Activated CD4-positive, CD25-positive, alpha-beta regulatory T cell treated with anti-CD3 and anti-CD28 coated beads, Interleukin-2, amount 50 U/mL, for 72 hours (primary cell): ENCODE results near the gene THAP11.
"Not testable (repeated sequence)": the region's sequence is repeated elsewhere in the genome, so short reads cannot be mapped to it uniquely, and the experiment has no call there.

Source experiments
- DNase-seq: peaks from one replicate; pipeline ENCODE4 v3.0.0; 2021

The THAP11 gene

DNA sequence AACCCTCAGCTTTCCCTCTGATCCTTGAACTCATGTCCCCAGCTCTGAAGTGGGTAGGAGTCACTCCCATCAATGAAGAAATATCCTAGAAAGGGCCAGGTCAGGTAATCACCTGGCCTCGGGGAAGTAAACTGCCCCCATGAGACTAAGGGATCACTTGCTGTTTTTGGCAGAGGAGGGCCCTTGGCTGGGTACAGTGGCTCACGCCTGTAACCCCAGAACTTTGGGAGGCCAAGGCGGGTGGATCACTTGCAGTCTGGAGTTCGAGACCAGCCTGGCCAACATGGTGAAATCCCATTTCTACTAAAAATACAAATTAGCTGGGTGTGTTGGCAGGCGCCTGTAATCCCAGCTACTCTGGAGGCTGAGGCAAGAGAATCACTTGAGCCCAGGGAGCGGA is 21.9 kb downstream of the THAP11 start:
- DNase-seq, result not testable (repeated sequence)

DNA sequence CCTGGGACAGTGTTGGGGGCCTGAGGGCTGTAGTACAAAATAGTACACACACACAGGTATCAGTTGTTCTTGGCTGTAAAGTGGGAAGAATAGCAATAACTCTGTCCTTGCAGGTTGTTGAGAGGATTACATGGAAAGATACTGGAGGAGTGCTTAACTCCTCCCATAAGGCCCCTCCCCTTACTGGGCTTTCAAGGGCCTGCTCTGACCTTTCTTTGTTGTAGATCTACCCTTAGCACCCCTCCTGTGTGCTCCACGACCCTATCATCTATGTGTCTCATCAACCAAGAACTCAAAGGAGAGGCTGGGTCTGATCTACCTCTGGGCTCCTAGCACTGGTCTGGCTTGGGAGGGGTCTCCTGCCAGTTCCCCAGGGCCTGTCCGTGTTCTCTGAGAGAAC is 22.5 kb downstream of the THAP11 start:
- no peak for DNase-seq

DNA sequence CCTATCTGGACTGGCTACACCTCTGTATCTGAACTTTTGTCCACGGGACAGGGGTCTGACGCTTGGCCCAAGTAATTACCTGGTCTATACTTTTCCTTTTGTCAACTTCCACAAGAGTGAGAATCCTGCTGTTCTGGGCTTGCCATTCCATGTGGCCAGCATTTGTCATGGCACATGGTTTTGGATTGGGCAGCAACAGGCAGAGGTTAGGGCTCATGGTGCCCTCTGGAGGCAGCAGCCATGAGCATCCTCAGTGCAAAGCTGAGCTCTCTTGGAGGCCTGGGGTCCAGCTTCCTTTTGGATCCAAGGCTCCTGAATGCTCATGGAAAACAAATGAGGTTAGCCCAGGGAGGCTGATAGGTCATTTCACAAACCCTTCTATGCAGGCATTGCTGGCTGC is 23.2 kb downstream of the THAP11 start:
- no peak for DNase-seq

DNA sequence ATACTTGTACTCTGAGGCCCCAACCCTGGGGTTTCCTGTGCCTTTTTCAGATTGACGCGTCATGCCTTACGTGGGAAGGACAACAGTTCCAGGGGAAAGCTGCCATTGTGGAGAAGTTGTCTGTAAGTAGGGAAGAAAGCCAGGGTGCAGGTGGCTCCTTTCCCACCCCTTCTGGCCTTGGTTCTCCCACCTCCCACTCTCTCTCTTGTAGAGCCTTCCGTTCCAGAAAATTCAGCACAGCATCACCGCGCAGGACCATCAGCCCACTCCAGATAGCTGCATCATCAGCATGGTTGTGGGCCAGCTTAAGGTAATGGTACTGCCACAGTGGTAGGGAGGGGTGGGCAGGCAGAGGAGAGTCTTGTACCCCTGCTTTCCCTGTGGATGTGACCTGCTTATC is 26.2 kb downstream of the THAP11 start:
- DNase-seq, result no peak

DNA sequence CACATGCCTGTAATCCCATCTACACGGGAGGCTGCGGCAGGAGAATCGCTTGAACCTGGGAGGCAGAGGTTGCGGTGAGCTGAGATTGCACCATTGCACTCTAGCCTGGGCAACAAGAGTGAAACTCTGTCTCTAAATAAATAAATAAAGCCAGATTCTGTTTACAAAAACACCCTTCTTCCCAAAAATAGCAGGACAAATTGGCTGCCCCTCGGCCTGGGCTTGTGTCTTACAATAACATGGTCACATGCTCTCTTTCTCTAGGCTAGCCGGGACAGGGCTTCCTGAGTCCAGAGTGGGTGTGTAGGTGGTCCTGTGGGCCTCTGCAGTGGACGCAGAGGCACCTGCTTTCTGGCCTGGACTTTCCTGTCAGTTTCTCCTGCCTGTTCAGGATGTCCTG is 27.5 kb downstream of the THAP11 start:
- no peak for DNase-seq

- DNase-seq, result no peak
These were observed 29.1 kb downstream of the THAP11 start for GRCh38 chr16:67871256-67871655.

DNA sequence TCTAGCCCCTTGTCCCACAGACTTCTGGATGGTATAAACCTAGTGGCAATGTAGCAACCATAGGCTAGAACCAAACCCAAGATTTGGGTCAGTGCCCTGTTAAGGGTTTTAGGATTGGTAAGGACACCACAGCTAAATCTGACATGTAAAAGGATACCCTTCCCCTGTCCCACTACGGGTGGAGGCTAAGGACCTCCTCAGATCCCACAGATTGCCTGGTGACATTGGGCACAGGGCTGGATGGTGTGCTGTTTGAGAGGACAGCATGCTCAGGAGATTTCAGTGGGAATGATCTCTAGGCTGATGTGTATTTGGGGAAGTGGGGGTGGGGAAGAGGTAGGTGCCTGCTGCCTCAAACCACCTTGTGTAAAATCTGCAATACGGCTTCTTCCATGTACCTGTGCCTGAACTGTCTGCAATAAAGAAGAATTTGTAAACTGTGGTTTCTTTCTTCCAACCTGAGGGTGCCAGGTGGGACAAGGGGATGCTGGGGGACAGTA is 30.1 kb downstream of the THAP11 start:
- no peak for DNase-seq

DNA sequence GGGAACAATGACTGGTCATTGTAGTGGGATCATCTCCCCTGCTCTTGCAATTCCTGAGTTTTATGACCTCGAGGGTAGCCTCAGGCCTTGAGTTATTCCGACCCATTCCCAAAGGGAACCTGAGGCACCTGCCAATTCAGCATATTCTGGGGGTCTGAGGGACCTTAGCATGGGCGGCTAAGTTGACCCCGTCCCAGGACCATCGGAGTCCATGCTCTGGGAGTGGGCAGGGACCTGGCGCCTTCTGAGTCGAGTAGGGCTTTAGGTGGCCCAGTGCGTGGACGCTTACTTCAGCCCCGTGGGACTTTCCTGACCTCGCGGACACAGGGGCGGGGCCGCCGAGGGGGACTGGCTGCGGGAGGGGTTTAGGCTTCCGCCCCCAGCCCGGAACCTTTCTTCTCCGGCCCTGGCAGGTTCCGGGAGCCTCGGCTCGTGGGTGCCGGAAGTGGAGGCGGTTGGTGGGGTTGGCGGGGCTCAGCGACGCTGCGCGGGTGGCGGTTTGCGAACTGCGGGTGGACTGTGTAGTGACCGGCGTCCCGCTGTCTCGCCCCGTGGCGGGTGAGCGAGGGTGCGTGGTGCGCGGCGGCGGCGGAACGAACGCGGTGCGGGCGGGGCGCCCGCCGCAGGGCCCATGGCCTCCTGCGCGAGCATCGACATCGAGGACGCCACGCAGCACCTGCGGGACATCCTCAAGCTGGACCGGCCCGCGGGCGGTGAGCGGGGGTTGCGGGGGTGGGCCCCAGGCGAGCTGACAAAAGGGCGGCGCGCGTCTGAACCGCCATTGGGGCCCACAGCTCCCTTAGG is 30.7 kb downstream of the THAP11 start, which contains the start of gene EDC4:
Gene EDC4 (plus strand): TSS at position 422 of the 804 bp plus-strand sequence. CDS start 210 bp downstream, at position 632.
- DNase-seq, result peak; percentile 93

DNA sequence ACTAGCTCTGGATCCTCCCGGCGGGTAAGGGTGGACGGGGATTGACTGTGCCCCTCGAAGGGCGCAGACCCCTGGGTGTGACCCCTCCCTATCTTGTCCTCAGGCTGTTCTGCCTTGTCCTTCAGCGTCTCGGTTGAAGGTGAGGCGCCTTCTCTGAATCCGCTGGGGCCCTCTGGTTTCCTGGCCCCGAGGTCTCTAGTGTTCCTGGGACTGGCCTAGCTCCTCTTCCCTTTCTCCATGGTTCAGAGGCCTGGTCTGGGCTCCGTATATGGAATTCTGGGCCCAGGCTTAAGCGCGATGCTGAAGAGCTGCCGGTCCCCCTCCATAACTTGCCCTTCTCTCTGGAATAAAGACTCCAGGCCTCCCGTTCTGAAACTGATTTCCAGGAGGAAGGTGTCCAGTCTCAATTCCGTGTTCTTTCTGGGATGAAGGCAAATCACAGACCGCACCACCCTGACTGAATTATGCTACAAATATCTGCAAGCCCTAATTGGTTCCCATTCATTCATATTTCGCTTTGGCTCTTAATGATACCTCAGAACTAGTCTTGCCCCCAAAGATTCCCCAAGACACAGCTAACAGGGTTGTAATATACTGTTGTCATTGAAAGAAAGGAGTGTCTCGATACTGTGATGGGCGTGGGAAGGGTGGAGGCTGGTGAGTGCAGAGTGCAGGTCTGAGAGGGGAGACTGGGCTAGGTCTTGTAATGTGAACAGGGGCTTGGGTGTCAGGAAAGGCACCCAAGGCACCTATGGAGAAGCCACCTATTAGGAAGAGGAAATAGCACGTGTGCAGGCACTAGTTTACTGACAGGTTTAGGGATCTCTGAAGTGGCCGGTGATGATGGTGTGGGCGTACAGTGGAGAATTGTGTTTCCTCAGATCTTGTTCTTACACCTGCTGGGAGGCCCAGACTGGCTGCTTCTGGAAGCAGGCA is 31.6 kb downstream of the THAP11 start:
- DNase-seq, result no peak

GRCh38 chr16:67874372-67874771 is 32.3 kb downstream of the THAP11 start:
- DNase-seq, result no peak

DNA sequence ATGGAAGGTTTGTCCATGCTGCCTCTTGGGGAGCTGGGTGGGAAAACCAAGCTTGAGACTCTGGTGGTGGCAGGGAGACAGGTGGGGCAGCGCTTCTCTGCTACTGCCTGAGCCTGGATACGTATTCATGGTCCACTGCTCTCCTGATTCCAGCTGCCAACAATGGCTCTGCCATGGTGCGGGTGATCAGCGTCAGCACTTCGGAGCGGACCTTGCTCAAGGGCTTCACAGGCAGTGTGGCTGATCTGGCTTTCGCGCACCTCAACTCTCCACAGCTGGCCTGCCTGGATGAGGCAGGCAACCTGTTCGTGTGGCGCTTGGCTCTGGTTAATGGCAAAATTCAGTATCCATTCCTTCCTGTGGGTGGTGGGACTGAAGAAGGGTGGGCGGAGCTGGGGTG is 34.9 kb downstream of the THAP11 start:
- DNase-seq, result no peak

DNA sequence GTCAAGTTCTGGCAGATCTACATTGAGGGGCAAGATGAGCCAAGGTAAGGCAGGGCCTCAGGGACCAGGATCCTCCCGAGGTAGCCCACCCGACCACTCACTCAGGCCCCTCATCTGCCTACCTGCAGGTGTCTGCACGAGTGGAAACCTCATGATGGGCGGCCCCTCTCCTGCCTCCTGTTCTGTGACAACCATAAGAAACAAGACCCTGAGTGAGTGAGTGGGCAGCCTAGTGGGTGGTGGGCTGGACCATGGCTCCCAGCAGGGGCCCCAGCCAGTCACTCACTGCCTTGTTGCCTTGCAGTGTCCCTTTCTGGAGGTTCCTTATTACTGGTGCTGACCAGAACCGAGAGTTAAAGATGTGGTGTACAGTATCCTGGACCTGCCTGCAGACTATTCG is 36.1 kb downstream of the THAP11 start:
- no peak for DNase-seq

DNA sequence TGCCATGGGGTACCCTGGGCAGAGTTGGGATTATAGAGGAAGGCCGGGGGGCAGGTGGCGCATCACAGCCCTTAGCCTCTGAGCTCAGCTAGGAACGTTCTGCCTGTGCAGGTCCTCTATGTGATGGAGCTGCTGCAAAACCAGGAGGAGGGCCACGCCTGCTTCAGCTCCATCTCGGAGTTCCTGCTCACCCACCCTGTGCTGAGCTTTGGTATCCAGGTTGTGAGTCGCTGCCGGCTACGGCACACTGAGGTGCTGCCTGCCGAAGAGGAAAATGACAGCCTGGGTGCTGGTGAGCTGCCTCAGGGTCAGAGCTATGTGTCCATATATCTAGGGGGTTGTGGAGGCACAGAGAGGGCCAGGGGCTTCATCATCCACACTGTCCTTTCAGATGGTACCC is 36.7 kb downstream of the THAP11 start:
- no peak for DNase-seq

DNA sequence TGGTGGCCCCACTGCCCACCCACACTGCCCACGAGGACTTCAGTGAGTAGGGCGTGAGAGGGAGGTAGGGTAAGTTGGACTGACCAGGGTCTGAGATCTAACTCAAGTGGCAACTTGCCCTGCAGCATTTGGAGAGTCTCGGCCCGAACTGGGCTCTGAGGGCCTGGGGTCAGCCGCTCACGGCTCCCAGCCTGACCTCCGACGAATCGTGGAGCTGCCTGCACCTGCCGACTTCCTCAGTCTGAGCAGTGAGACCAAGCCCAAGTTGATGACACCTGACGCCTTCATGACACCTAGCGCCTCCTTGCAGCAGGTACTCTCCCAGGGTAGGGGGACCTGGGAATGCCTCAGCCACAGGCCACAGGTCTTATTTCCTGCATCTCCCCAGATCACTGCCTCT is 37.3 kb downstream of the THAP11 start:
- no peak for DNase-seq

DNA sequence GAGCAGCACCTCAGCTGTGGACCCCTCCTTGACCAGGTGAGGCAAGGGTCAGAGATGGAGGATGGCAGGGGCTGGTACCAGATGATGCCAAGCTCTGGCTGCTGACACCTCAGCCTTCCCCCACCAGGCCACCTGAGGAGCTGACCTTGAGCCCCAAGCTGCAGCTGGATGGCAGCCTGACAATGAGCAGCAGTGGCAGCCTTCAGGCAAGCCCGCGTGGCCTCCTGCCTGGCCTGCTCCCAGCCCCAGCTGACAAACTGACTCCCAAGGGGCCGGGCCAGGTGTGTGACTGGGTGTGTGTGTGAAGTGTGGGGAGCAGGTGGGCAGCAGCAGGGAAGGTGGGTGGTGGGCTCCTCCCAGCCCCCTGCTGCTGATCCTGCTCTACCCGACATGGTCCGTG is 37.8 kb downstream of the THAP11 start:
- no peak for DNase-seq

DNA sequence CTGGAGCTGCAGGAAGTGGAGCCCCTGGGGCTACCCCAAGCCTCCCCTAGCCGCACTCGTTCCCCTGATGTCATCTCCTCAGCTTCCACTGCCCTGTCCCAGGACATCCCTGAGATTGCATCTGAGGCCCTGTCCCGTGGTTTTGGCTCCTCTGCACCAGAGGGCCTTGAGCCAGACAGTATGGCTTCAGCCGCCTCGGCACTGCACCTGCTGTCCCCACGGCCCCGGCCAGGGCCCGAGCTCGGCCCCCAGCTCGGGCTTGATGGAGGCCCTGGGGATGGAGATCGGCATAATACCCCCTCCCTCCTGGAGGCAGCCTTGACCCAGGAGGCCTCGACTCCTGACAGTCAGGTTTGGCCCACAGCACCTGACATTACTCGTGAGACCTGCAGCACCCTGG is 38.5 kb downstream of the THAP11 start:
- DNase-seq, result no peak

- no peak for DNase-seq
These were observed 39.6 kb downstream of the THAP11 start for GRCh38 chr16:67881621-67882161.

- DNase-seq, result no peak
These were observed 40.4 kb downstream of the THAP11 start for GRCh38 chr16:67882374-67883145.

DNA sequence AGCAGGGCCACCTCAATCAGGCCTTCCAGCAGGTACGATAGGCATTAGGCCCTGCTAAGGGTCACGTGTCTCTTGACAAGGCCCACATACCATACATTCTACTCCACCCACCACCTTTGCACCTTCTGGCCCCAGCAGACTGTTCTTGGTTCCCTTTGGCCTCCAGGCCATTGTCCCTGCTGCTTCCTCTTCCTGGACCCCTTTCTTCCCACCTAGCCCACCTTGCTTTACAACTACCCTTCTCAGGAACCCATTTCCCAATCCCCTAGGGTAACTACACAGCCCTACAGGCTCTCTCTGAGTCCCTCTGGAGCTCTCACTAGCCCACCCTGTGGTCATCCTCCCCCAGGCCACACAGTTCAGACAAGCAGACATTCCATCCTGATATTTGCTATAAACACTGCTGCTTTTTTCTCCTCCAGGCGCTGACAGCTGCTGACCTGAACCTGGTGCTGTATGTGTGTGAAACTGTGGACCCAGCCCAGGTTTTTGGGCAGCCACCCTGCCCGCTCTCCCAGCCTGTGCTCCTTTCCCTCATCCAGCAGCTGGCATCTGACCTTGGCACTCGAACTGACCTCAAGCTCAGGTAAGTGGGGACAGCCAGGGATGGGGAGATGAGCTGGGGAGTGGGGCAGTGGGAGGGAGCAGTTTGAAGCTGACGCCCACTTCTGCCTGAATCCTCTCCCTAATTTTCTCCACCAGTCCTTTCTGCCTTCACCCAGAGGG is 41.2 kb downstream of the THAP11 start:
- no peak for DNase-seq

DNA sequence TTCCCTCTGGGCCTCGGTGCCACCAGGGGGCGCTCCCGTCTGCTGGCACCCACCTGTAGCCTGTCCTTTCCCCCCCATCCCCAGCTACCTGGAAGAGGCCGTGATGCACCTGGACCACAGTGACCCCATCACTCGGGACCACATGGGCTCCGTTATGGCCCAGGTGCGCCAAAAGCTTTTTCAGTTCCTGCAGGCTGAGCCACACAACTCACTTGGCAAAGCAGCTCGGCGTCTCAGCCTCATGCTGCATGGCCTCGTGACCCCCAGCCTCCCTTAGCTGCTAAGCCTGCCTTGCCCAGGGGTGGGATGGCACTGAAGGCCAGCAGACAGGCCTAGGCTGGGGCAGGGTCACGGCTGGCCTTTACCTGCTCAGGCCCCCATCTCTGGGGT is 41.7 kb downstream of the THAP11 start:
- DNase-seq, result peak; percentile 71

DNA sequence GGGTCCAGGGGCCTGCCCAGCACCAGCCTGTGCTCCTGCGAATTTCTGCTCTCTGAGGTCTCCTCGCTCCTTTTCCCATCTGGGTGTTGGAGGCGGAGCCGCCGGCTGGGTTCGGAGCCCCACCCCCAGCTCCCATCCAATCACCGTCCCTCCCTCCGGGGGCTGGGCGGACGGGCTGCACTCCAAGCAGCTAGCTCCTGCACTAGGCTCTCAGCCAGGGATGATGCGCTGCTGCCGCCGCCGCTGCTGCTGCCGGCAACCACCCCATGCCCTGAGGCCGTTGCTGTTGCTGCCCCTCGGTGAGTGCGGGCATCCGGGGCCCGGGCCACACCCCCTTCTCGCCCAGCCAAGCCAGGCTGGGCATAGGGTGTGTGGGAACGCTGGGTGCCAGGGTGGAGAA is 42.6 kb downstream of the THAP11 start, which contains the start of gene NRN1L:
Gene NRN1L (plus strand): TSS at position 202 of the 400 bp plus-strand sequence. CDS start 19 bp downstream, at position 221.
- no peak for DNase-seq

DNA sequence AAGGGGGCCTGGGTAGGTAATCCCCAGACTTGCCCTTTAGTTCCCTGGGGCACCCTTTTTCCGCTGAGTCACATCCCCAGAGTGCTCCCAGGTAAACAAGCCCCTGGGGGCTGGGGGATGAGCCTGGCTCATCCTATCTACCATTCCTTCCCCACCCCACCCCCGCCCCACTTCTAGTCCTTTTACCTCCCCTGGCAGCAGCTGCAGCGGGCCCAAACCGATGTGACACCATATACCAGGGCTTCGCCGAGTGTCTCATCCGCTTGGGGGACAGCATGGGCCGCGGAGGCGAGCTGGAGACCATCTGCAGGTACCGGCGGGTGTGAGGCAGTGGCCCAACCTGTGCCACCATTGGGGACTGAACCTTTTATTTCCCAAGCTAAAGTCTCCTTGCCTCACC is 43.4 kb downstream of the THAP11 start:
- no peak for DNase-seq
